Prostate gland (tissue), 2 donors: ENCODE data around the gene RALGDS.

Experiments used
- POLR2A ChIP-seq: fragments of 450-650 bp; IDR thresholded peaks from one replicate; pipeline ENCODE4 v1.6.1; 2016; ENCODE audit warnings: antibody characterized with exemption, mild to moderate bottlenecking
- POLR2AphosphoS5 ChIP-seq: sonication (generic); formaldehyde crosslinking; IDR thresholded peaks from one replicate; pipeline ENCODE4 v1.6.1; 2017; ENCODE audit warnings: antibody characterized with exemption
- TF ChIP-seq, protein P1 (sequence below), 4 experiments: fragments of 200-600 bp in 2 of 4; fragments of 450-650 bp in 2 of 4; sonication (generic) in 2 of 4; IDR thresholded peaks; 1 replicate in 3 of 4; 2 replicates in 1 of 4; pipeline ENCODE4 v1.5.1; 2016 to 2019; ENCODE audit warnings: antibody characterized with exemption in 4 of 4, mild to moderate bottlenecking in 2 of 4, moderate library complexity in 2 of 4

DNA sequence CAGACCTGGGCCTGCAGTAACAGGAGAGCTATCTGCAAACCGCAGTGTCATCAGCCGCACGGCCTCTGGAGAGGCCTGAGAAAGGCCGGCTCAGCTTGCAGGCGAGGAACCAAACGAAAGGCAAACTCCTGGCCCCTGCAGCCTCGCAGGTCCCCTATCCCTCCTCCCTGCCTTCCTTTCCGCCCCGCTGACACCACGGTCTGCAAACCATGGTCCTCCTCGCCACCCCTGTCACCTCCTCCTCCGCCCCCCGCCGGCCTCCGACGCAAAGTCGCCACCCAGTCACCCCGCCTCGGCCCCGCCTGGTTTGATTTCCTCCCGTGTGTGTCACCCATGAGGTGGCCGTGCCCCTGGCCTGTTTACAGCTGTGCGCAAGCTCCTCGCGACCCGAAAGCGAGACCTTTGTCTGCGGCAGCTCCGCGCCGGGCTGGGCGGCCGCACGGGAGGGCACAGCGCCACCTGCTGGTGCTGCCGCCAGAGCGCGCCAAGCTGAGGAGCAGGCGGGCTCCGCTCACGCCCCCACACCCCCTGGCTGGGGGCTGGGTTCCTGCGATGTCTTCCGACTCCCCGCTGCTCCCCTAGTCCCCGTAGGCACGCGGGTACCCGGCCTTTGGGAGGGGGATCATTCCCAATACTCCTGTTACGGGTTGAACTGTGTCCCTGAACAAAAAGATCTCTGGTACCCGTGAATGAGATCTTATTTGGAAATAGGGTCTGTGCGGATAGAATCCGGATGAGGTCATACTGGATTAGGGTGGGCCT is 23.3 kb upstream of the RALGDS start:
- TF ChIP-seq POLR2A, result peak; percentile 40
- TF ChIP-seq, protein P1, sequence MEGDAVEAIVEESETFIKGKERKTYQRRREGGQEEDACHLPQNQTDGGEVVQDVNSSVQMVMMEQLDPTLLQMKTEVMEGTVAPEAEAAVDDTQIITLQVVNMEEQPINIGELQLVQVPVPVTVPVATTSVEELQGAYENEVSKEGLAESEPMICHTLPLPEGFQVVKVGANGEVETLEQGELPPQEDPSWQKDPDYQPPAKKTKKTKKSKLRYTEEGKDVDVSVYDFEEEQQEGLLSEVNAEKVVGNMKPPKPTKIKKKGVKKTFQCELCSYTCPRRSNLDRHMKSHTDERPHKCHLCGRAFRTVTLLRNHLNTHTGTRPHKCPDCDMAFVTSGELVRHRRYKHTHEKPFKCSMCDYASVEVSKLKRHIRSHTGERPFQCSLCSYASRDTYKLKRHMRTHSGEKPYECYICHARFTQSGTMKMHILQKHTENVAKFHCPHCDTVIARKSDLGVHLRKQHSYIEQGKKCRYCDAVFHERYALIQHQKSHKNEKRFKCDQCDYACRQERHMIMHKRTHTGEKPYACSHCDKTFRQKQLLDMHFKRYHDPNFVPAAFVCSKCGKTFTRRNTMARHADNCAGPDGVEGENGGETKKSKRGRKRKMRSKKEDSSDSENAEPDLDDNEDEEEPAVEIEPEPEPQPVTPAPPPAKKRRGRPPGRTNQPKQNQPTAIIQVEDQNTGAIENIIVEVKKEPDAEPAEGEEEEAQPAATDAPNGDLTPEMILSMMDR (IDR thresholded peaks at IDR 0.05), result peak; percentile 96 to 99 (median 97)
- peak; percentile 55 for TF ChIP-seq POLR2AphosphoS5
